ENCODE measurements around the gene KCNJ6.

The KCNJ6 gene

GRCh38 chr21:37904856-37905255 lies 11.4 kb downstream of the KCNJ6 start:
- no peak for DNase-seq (ENCODE audit: low spot score)

DNA sequence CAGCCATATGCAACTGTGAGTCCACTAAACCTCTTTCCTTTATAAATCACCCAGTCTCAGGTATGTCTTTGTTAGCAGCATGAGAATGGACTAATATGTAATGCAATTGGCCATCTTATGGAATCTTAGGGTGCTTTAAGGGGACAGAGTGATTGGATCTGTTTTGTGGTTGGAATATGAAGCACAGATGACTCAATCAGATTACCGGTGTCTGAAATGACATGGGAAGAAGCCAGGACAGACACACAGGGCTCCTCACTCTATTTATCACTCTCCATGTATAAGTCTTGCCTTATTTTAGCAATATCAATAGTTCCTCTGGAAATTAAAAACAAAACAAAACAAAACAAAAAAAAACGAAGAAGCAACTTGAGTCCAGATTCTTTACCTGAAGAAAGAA lies 12.9 kb downstream of the KCNJ6 start:
- DNase-seq (ENCODE audit: low spot score), result no peak

DNA sequence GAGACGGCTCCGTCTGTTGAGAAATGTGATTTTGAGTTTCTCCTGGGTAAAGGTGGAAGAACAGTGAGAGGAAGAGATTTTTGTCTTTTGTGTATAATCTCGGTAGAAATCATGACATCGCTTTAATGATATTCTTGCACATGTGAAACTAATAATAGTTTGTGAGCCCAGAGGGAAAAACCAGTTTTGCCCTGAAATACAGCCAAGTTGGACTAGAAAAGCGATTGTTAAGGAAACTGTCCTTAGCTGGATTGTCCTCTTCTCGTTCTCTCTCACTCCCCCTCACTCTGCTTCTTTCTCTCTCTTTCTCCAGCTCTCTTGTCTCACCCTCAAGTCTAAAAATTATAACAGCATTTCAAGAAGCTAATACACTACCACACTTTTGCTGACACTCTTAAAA lies 17.1 kb downstream of the KCNJ6 start:
- DNase-seq (ENCODE audit: low spot score), result no peak

GRCh38 chr21:37896788-37897187 lies 19.5 kb downstream of the KCNJ6 start:
- DNase-seq (ENCODE audit: low spot score), result no peak

DNA sequence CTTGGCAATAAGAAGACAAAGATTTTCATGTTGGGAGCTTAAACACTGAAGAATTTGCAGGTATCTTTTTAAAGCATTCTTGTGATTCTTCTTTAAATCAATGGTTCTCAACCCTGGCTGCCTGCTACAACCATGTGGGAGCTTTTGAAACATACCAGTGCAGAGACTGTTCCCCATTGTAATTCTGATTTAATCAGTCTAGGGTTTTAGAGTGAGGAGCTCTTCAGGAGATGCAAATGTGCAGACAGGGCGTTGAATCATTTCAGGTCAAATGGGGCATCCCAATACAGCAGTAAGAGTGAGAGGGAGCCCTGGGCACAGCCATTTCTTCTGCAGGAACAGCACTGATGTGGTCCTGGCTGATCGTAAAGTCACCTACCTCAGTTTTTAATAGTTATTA lies 24.3 kb downstream of the KCNJ6 start:
- no peak for DNase-seq (ENCODE audit: low spot score)

- no peak for DNase-seq (ENCODE audit: low spot score)
Measured at GRCh38 chr21:37888659-37889058, 27.6 kb downstream of the KCNJ6 start.

DNA sequence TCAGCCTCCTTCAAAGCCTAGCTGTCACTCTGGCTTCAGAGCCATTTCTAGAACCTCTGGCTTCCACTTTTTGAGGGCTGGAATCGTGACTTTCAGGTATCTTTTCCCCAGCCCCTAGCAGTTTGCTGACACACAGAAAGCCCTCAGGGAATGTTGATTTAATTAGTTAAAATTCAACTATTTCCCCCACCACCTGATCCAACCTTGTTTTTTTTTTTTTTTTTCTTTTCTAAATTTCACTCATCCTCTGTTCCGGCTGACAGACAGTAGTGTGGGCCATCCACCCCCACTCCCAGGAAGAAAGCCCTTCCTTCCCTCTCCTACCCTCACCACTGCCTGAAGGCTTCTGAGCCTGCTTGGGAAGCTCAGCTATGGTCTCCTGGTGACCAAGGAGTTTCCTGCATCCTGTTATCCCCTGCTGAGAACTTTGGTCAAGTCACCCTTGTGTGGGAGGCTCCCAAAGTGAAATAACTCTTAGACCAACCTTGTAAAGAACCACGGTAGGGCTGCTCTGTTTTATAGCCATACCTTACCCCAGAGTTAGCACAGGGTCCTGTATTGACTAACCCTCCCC lies 29.4 kb downstream of the KCNJ6 start:
- DNase-seq (ENCODE audit: low spot score), result no peak

GRCh38 chr21:37886120-37886519 lies 30.1 kb downstream of the KCNJ6 start:
- DNase-seq (ENCODE audit: low spot score), result no peak

- peak; percentile 34 for DNase-seq (ENCODE audit: low spot score)
Measured at GRCh38 chr21:37878946-37879660, 37.2 kb downstream of the KCNJ6 start.

GRCh38 chr21:37877888-37878684 lies 38.2 kb downstream of the KCNJ6 start:
- DNase-seq (ENCODE audit: low spot score), result no peak

DNA sequence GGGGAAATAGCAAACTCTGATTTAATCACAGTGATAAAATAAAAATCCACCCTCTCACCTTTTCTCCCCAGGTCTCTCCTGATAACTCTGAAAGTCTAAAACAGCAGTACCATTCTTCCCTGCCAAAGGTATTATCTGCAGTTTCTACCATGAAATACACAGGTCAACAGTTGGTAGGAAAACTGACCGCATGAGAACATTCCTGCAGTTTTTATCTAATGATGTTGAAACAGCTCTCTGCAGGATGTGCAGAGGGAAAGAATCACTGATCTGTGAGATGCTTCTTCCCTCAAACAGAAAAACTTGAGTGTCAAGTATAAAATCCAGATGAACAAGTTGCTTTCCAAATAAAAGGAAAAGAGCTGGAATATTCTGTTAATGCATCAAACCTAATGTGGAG lies 39.1 kb downstream of the KCNJ6 start:
- DNase-seq (ENCODE audit: low spot score), result no peak

DNA sequence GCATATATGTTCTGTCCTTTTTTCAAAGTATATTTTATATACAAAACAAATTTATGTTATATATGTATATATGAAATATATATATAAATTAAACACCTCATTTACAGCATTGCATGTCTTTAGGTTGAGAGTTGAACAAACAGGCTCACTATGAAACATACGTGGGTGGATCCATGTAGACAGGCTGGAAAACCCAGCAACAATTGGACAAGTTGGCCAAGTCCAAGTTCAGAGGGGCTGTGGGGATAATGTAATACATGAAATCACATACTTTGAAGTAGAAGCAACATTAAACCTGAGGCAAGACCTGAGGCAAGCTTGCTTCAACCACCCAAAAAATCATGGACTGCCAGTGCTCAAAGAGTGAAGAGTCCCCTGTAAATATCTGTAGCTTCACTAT lies 39.7 kb downstream of the KCNJ6 start:
- DNase-seq (ENCODE audit: low spot score), result no peak

DNA sequence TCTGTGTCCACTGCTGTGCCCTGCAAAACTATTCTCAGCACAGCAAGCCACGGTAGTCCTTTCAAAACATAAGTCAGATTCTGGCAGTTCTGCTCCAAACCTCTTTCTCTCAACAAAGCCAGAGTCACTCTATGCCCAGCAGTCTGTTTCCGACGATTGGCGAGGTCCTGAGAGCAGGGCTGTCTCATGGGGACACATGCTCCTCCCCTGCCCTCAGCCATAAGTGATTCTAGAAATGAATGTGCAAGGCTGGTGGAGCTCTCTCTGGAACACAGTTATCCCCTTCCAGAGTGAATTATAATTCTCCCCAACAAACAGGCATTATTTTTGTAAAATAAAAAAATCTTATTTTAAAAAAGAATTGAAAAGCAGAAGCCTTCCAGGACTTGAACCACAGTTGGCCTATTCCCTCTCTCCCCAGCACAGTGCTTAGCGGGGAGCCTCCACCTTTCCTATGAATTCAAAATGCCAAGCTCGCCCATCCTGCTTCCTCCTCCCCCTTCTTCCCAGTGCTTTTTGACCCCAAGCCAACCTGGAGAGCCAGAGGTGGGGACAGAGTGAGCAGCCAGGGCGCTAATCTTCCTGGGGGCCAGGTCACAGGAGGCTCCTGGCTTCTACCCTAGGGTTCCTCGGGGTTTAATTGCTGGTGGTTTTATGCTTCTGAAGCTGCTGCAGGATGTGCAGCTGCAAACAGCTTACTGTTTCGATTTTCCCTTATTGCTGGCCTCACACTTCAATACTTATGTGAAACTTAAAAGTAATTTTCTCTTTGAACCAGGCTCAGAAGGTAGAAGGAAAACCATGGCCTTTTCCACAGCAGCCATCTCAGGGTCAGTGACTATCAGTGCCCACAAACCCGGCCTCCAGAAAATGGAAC lies 41.1 kb downstream of the KCNJ6 start:
- DNase-seq (ENCODE audit: low spot score), result no peak

DNA sequence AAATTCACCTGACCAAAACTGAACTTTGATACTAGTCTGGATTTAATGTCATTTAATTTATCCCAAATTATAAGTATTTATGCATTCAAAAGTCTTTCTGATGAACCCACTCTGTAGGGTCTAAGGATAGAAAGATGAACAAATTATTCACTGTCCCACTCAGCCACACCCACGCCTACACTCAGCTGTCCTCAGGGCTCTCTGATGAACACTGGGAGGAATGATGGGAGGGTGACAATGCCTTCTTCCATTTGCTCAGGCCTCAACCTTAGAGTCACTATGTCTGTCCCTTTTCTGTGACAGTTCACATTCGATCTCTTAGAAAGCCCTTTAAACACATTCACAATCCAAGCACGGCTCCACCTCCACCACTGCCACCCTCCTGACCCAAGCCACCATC lies 41.8 kb downstream of the KCNJ6 start:
- DNase-seq (ENCODE audit: low spot score), result no peak

DNA sequence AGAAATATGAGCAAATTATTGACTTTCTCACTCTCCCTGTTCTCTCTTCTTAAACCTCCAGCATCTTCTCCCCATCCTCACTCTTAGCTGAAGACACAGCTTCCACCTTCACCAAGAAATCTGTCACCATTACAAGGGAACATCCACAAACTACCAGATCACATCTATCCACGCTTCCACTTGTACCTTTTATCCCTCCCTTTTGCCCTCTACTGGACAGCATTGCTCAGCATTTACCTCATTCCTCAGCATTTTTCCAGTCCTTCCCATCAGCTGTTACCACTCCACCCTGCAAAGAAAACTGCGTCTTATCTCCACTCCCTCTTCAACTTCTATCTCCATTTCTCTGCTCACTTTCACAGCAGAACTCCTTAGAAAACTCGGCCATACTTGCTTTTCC lies 42.6 kb downstream of the KCNJ6 start:
- DNase-seq (ENCODE audit: low spot score), result no peak

GRCh38 chr21:37871121-37871862 lies 45.0 kb downstream of the KCNJ6 start:
- DNase-seq (ENCODE audit: low spot score), result peak; percentile 57

DNA sequence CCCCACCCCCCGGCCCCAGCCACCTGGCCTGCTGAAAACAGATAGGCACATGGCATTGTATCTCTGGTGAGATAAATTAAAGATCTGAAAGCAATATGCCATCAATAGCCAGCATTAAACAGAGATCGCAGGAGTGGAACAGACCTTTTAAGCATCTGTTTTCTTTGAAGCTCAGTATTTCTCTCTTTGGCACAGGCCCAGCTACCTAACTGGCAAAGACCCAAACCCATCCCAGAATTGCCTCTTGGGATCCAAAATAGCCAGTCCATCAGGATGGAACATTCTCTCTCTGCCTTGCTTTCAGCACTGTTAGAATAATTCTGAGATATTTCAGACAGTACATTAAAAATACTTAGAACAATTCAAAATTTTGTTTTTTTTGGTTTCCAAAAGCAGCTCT lies 46.0 kb downstream of the KCNJ6 start:
- DNase-seq (ENCODE audit: low spot score), result no peak

GRCh38 chr21:37869661-37870060 lies 46.6 kb downstream of the KCNJ6 start:
- DNase-seq (ENCODE audit: low spot score), result no peak

DNA sequence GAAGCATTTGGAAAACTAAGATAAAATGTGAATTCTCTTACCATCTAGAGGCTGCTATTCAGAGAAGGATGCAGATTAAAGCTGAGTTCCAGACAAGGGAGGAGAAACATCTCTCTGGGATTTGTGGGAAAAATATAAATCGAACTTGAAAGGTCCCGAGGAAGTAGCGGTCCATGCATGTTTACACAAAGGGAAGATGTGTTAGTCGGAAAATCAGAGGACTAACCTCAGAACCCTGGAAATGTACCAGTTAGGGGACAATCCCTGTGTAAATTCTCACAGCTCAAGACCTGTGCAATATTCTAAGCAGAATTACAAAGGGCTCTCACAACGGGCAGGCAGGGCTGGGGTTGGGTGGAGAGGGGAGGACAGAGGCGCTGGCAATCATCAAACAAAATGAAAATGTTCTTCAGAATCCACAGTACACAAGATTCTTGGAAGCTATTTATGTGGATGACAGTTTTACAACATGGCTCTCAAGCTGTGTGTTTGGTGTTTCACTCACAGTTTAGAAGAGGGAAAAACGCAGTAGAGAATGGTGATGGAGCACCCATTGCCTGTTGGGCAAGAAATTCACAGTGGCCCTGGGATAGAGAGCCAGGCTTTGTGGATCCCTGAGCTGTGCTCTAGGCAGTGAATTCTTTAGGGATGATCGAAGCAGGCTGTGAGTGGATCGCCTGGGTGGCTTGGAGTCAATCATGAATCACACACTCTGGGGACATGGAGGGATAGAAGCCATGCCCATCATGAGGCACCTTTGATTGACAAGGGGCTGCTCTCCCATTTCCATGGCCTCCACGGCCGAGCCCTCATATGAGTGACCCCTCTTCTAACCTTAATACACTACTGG lies 47.6 kb downstream of the KCNJ6 start:
- peak; percentile 51 for DNase-seq (ENCODE audit: low spot score)

DNA sequence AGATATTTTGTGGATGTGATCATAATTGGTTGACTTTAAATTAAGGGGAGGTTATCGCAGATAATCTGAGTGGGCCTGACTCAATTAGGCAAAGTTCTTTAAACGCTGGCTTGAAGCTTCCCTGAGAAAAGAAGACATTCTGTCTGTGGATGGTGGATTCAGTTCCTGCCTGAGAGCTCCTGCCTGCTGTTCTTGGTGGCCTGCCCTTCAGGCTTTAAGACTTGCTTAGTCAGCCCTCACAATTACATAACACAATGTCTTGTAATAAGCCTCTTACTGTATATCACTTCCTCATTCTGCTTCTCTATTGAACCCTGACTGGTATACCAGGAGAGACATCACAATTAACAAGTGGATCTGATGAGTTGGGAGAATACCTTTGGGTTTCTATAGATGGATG lies 50.2 kb downstream of the KCNJ6 start:
- DNase-seq (ENCODE audit: low spot score), result no peak

DNA sequence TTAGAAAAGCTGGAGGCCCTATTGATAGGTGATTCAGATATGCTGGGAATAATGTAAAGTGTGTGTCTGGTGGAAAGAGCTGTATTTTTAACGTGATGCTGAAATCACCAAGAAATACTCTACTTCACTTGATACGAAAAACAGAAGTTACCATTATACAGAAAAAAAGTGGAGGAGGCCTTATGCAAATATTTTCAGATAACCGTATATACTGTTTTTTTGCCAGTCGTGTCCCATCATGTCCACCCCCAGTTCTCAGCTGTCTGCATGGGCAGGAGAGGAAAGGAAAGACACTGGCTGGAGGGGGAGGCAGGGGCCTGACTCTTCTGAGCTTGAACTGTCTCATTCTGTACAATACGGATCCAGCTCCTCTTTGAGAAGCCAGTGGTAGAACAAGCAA lies 51.1 kb downstream of the KCNJ6 start:
- no peak for DNase-seq (ENCODE audit: low spot score)
